K562 (cell line): ENCODE data around the gene GMDS. TPM values are rescaled to one million over a fixed set of nuclear protein-coding genes. Genes with fewer than 3 reads are reported as not detected.

ENCODE experiments used
- ATAC-seq: fragments of 200-7000 bp; cut with Tn5 transposase; 3 replicates; pipeline ENCODE4 v1.9.1; 2020; ENCODE audit warnings: moderate library complexity
- BruUV-seq: library from RNA; stranded (reverse); fragments of 400-500 nt; replicated peaks from 2 replicates; lab custom pipeline; 2021; lab: Mats Ljungman, UMichigan
- CTCF ChIA-PET: fragments of 300-600 bp; formaldehyde crosslinking; extraction: SDS; loops from one replicate; lab custom pipeline; 2021; ENCODE audit warnings: low intra/inter-chr PET ratio; lab: Yijun Ruan, JAX
- POLR2A ChIA-PET: fragments of 300-600, 350-650 bp; sonication (Branson Sonifier 250); formaldehyde crosslinking; extraction: SDS; loops from one replicate; lab custom pipeline; 2021; ENCODE audit warnings: antibody characterized with exemption, inconsistent platforms; lab: Yijun Ruan, JAX
- DNase-seq, 4 experiments: peaks; one replicate each; pipeline versions ENCODE4 v3.0.0 to v3.0.0-alpha.2; 2011 to 2018; ENCODE audit warnings: low spot score in 3 of 4, mixed read lengths in 3 of 4; ENCODE audit errors: extremely low read depth in 1 of 4
- FAIRE-seq: peaks from 2 replicates; lab custom pipeline; 2011; peaks lifted over from hg19 to GRCh38; lab: Jason Lieb, UNC
- H2AFZ ChIP-seq: 2 replicates; pipeline ENCODE4 v1.6.0; 2011; ENCODE audit warnings: low read depth, low read length, control low read depth, inconsistent platforms
- H3K27ac ChIP-seq: fragments of 200-600 bp; 3 replicates; pipeline ENCODE4 v1.8.0; 2011; ENCODE audit warnings: low read depth, mild to moderate bottlenecking, control low read depth, inconsistent platforms, low read length, moderate library complexity, mixed read lengths; ENCODE audit errors: extremely low read depth
- H3K27me3 ChIP-seq, 2 experiments: fragments of 300-600 bp in 1 of 2; 2 replicates in 1 of 2; 3 replicates in 1 of 2; pipeline versions ENCODE4 v1.6.0 to v1.8.0; 2011; ENCODE audit warnings: inconsistent platforms in 2 of 2, low read length in 2 of 2, mild to moderate bottlenecking in 1 of 2, mixed read lengths in 1 of 2, moderate library complexity in 1 of 2; ENCODE audit not compliant: control insufficient read depth in 2 of 2, insufficient read depth in 2 of 2
- H3K36me3 ChIP-seq: fragments of 300-600 bp; 3 replicates; pipeline ENCODE4 v1.8.0; 2011; ENCODE audit warnings: mild to moderate bottlenecking, low read length, inconsistent platforms; ENCODE audit not compliant: control insufficient read depth, insufficient read depth
- H3K4me1 ChIP-seq, 2 experiments: fragments of 200-600 bp in 1 of 2; replicated peaks in 1 of 2; 2 replicates in 1 of 2; 3 replicates in 1 of 2; pipeline versions ENCODE4 v1.5.1 to v1.8.0; 2011; ENCODE audit warnings: inconsistent platforms in 2 of 2, low read length in 2 of 2, mild to moderate bottlenecking in 1 of 2, mixed read lengths in 1 of 2, moderate library complexity in 1 of 2; ENCODE audit not compliant: control insufficient read depth in 2 of 2, insufficient read depth in 2 of 2
- H3K4me2 ChIP-seq: 2 replicates; pipeline ENCODE4 v1.6.1; 2011; ENCODE audit warnings: low read length, control low read depth, inconsistent platforms, mixed read lengths; ENCODE audit not compliant: insufficient read depth
- H3K4me3 ChIP-seq: fragments of 200-600 bp; sonication (generic), shearing (Covaris generic); 2 replicates; pipeline ENCODE4 v1.5.1; 2016; ENCODE audit warnings: control low read depth, inconsistent platforms
- H3K79me2 ChIP-seq: fragments of 200-600 bp; 3 replicates; pipeline ENCODE4 v1.8.0; 2011; ENCODE audit warnings: low read length, inconsistent platforms; ENCODE audit not compliant: control insufficient read depth, insufficient read depth
- H3K9ac ChIP-seq, 2 experiments: 2 replicates each; pipeline versions ENCODE4 v1.6.0 to v1.6.1; 2011; ENCODE audit warnings: low read depth in 2 of 2, low read length in 2 of 2, control low read depth in 1 of 2, inconsistent platforms in 1 of 2, mild to moderate bottlenecking in 1 of 2, mixed read lengths in 1 of 2; ENCODE audit not compliant: insufficient read depth in 1 of 2
- H3K9me1 ChIP-seq: one replicate; pipeline ENCODE4 v1.6.0; 2011; ENCODE audit warnings: inconsistent platforms, mild to moderate bottlenecking, low read length, moderate library complexity; ENCODE audit not compliant: control insufficient read depth, insufficient read depth
- H3K9me3 ChIP-seq: replicated peaks from 2 replicates; pipeline ENCODE4 v1.5.1; 2011; ENCODE audit warnings: low read depth, low read length, inconsistent platforms; ENCODE audit not compliant: control insufficient read depth, insufficient read depth
- H4K20me1 ChIP-seq: replicated peaks from 2 replicates; pipeline ENCODE4 v1.6.1; 2011; ENCODE audit warnings: low read length, inconsistent platforms, mixed read lengths; ENCODE audit not compliant: control insufficient read depth, insufficient read depth
- CBX1 ChIP-seq: sonication (generic); IDR thresholded peaks from 2 replicates; pipeline ENCODE4 v1.6.1; 2016; ENCODE audit warnings: antibody characterized with exemption, low read depth, mild to moderate bottlenecking
- DACH1 ChIP-seq: fragments of 450-650 bp; IDR thresholded peaks from 2 replicates; pipeline ENCODE4 v1.6.1; 2018; ENCODE audit not compliant: partially characterized antibody
- HDGF ChIP-seq: fragments of 450-650 bp; IDR thresholded peaks from 2 replicates; pipeline ENCODE4 v1.6.1; 2016
- HMG20B ChIP-seq: fragments of 250-450 bp; sonication (Bioruptor Pico); IDR thresholded peaks from 2 replicates; pipeline ENCODE4 v1.5.0; 2021; ENCODE audit warnings: mild to moderate bottlenecking
- HSF4 ChIP-seq: fragments of 250-450 bp; sonication (Bioruptor Pico); IDR thresholded peaks from 2 replicates; pipeline ENCODE4 v2.1.2; 2022; ENCODE audit warnings: mild to moderate bottlenecking, moderate library complexity, borderline replicate concordance
- PTTG1 ChIP-seq: fragments of 450-650 bp; IDR thresholded peaks from 2 replicates; pipeline ENCODE4 v1.6.1; 2016; ENCODE audit warnings: low read depth, mild to moderate bottlenecking, missing genetic modification characterization, missing compliant biosample characterization
- ZNF57 ChIP-seq: fragments of 450-650 bp; formaldehyde crosslinking; IDR thresholded peaks from 2 replicates; pipeline ENCODE4 v1.4.0; 2020; ENCODE audit warnings: mild to moderate bottlenecking, moderate library complexity
- ZNF76 ChIP-seq: fragments of 250-450 bp; sonication (Bioruptor Pico); IDR thresholded peaks from 2 replicates; pipeline ENCODE4 v1.4.0; 2020; ENCODE audit warnings: mild to moderate bottlenecking, moderate library complexity, borderline replicate concordance
- WGBS: fragments of 100-300 bp; shearing (Covaris generic); methylation state at CpG from one replicate; pipeline ENCODE4 v1.1.6; 2016; ENCODE audit warnings: low coverage, mixed read lengths; ENCODE audit not compliant: insufficient coverage; ENCODE audit errors: missing lambda C conversion rate; 5-methylcytosine and 5-hydroxymethylcytosine counted together
- in situ Hi-C: fragments of 300-500 bp; cut with MboI; formaldehyde crosslinking; loops from 4 replicates; pipeline ENCODE4 v1.15.0; 2018; ENCODE audit warnings: inconsistent platforms, mixed read lengths
- intact Hi-C: fragments of 100-400 bp; cut with micrococcal nuclease; formaldehyde crosslinking; loops from 2 replicates; pipeline ENCODE4 v1.14.2; 2022
- polyA plus RNA-seq, 8 experiments: library from polyadenylated mRNA; depleted of rRNA in 4 of 8; stranded (reverse) in 5 of 8; unstranded in 3 of 8; fragments of >200 nt; fragmentation: Nextera tagmentation in 2 of 8; fragmentation: Illumina TruSeq in 1 of 8; extraction: Ambion mirVana in 2 of 8; extraction: Trizol in 1 of 8; gene quantifications; 2 replicates each; pipeline versions ENCODE4 v1.2.1 to v1.2.3, GENCODE V29; 2011 to 2014; ENCODE audit warnings: inconsistent platforms in 1 of 8, missing spikeins in 1 of 8
- total RNA-seq, 7 experiments: library from RNA; depleted of rRNA in 6 of 7; stranded (reverse); fragments of >200 nt in 6 of 7; fragmentation: Illumina TruSeq in 2 of 7; extraction: Trizol in 2 of 7; gene quantifications; 2 replicates each; pipeline versions ENCODE4 v1.2.1 to v1.2.3, GENCODE V29; 2011 to 2021; ENCODE audit warnings: low replicate concordance in 1 of 7
- TF ChIP-seq, protein P1 (sequence below), 2 experiments: fragments of 450-650 bp; IDR thresholded peaks; 2 replicates each; pipeline ENCODE4 v1.6.1; 2018; ENCODE audit warnings: mild to moderate bottlenecking in 2 of 2, low read depth in 1 of 2; ENCODE audit not compliant: partially characterized antibody in 2 of 2
- TF ChIP-seq, protein P2 (sequence below): fragments of 250-450 bp; sonication (Bioruptor Pico); IDR thresholded peaks from 2 replicates; pipeline ENCODE4 v1.5.0; 2020; ENCODE audit warnings: mild to moderate bottlenecking, borderline replicate concordance

Gene GMDS
- total and polyA plus RNA-seq, 9 of the 15 experiments (the other 6 are each of a cell fraction or from before 2014, with no cell fraction given), result 0.48 to 31.8 (median 13.4) TPM

GRCh38 chr6:1941534-1941933 lies 303.9 kb downstream of the GMDS start:
- no peak for ATAC-seq
- CTCF ChIA-PET, result no interaction called here
- H3K9ac ChIP-seq, result no peak overlapping the region
- intact Hi-C loops, result no loop called here
- H3K9me1 ChIP-seq, result no peaks in the 10 kb centered on the region
- H3K4me2 ChIP-seq, result no peak overlapping the region
- WGBS, result 14% methylated on average over 4 of the region's 4 CpGs
- no peak overlapping the region for H3K27ac ChIP-seq
- no peak for TF ChIP-seq HSF4 (CRISPR knock-in tag)
- TF ChIP-seq, all 486 proteins: peak for 0
- Histone ChIP-seq H3K4me1 (no peaks in the 10 kb centered on the region), H3K9me3 (no peaks in the 10 kb centered on the region), H2AFZ (no peak overlapping the region), H3K27me3 (peaks cover 0 to 24% of the 10 kb centered on the region in 2 experiments; a peak in 3 of 5 replicates), H3K4me3 (no peak overlapping the region), H4K20me1 (0 out of 2 replicates have a peak, but pooled peaks cover 4% of the 10 kb centered on the region), H3K79me2 (no peaks in the 10 kb centered on the region), H3K36me3 (no peaks in the 10 kb centered on the region)
- in situ Hi-C loops, result no loop called here
- DNase-seq (no peak), FAIRE-seq (no peak)
- POLR2A ChIA-PET, result interaction anchor here (0.6 to 0.7 kb wide), 2 partner anchors 23 to 913 kb away, joined by 3 read pairs; no protein-coding TSS in a partner anchor
- BruUV-seq, result no TSS peak

DNA sequence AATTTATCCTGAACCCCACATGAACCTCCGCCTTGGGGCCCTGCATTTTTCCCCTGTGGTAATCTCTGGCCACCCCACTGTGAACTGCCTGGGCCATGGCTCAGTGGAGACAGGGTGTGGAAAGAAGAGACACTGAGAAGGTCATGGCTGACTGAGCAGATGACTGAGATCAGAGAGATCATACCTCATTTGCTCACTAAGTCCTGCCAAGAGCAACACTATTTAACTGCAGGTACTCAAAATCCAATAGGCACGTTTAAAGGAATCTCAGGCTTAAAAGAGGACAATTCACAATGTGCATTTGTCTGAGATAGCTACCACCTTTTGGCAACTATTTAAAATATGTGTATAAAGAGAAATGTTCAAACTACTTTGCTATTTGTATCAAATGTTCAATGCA lies 305.0 kb downstream of the GMDS start:
- ATAC-seq (no peak), DNase-seq (no peak), FAIRE-seq (no peak)
- H3K4me2 ChIP-seq, result no peak overlapping the region
- H3K4me1 ChIP-seq, result no peaks in the 10 kb centered on the region
- in situ Hi-C loops (no loop called here), intact Hi-C loops (no loop called here)
- no peaks in the 10 kb centered on the region for H3K9me3 ChIP-seq
- 0 out of 2 replicates have a peak, but pooled peaks cover 4% of the 10 kb centered on the region for H4K20me1 ChIP-seq
- no peak overlapping the region for H3K4me3 ChIP-seq
- WGBS, result 0% methylated on average over 2 of the region's 2 CpGs
- ChIA-PET POLR2A (interaction anchor here (0.6 kb wide), 1 partner anchor 924 kb away, joined by 3 read pairs; no protein-coding TSS in a partner anchor), CTCF (no interaction called here)
- H3K27ac ChIP-seq, result no peak overlapping the region
- H3K9me1 ChIP-seq, result no peaks in the 10 kb centered on the region
- no peak overlapping the region for H3K9ac ChIP-seq
- BruUV-seq, result no TSS peak
- no peak overlapping the region for H2AFZ ChIP-seq
- peaks cover 0 to 23% of the 10 kb centered on the region in 2 experiments; a peak in 3 of 5 replicates for H3K27me3 ChIP-seq
- H3K36me3 ChIP-seq, result no peaks in the 10 kb centered on the region
- no peaks in the 10 kb centered on the region for H3K79me2 ChIP-seq
- no peak for TF ChIP-seq PTTG1 (tag)
- no peak for TF ChIP-seq CBX1
- no peak for TF ChIP-seq HMG20B (CRISPR knock-in tag)
- TF ChIP-seq, protein P1, sequence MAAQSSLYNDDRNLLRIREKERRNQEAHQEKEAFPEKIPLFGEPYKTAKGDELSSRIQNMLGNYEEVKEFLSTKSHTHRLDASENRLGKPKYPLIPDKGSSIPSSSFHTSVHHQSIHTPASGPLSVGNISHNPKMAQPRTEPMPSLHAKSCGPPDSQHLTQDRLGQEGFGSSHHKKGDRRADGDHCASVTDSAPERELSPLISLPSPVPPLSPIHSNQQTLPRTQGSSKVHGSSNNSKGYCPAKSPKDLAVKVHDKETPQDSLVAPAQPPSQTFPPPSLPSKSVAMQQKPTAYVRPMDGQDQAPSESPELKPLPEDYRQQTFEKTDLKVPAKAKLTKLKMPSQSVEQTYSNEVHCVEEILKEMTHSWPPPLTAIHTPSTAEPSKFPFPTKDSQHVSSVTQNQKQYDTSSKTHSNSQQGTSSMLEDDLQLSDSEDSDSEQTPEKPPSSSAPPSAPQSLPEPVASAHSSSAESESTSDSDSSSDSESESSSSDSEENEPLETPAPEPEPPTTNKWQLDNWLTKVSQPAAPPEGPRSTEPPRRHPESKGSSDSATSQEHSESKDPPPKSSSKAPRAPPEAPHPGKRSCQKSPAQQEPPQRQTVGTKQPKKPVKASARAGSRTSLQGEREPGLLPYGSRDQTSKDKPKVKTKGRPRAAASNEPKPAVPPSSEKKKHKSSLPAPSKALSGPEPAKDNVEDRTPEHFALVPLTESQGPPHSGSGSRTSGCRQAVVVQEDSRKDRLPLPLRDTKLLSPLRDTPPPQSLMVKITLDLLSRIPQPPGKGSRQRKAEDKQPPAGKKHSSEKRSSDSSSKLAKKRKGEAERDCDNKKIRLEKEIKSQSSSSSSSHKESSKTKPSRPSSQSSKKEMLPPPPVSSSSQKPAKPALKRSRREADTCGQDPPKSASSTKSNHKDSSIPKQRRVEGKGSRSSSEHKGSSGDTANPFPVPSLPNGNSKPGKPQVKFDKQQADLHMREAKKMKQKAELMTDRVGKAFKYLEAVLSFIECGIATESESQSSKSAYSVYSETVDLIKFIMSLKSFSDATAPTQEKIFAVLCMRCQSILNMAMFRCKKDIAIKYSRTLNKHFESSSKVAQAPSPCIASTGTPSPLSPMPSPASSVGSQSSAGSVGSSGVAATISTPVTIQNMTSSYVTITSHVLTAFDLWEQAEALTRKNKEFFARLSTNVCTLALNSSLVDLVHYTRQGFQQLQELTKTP (IDR thresholded peaks at IDR 0.05; ENCODE audit: low read depth in 1 of 2, partially characterized antibody in 2 of 2), result no peak
- TF ChIP-seq ZNF76 (CRISPR knock-in tag), result no peak
- TF ChIP-seq, protein P2, sequence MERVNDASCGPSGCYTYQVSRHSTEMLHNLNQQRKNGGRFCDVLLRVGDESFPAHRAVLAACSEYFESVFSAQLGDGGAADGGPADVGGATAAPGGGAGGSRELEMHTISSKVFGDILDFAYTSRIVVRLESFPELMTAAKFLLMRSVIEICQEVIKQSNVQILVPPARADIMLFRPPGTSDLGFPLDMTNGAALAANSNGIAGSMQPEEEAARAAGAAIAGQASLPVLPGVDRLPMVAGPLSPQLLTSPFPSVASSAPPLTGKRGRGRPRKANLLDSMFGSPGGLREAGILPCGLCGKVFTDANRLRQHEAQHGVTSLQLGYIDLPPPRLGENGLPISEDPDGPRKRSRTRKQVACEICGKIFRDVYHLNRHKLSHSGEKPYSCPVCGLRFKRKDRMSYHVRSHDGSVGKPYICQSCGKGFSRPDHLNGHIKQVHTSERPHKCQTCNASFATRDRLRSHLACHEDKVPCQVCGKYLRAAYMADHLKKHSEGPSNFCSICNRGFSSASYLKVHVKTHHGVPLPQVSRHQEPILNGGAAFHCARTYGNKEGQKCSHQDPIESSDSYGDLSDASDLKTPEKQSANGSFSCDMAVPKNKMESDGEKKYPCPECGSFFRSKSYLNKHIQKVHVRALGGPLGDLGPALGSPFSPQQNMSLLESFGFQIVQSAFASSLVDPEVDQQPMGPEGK, result no peak
- no peak for TF ChIP-seq DACH1
- no peak for TF ChIP-seq ZNF57 (CRISPR knock-in tag)
- no peak for TF ChIP-seq HDGF
